ENCODE measurements around the gene GPSM1.

DNA sequence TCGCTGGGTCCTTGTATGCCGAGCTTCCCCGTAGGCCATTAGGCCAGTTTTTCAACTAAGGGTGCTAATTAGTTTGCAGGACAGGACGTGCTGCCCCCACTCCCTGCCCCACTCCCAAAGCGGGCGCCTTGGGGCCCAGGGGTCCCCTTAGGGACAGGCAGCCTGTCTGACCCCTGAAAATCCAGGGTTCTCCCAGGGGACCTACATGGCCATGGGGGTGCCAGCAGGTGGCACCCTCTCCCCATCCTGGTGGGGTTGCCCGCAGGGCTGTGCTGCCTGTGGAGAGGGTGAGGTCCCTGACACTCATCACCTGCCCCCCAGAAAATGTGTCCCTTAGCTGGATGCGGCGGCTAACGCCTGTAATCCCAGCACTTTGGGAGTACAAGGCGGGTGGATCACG, 14.9 kb upstream of the GPSM1 start:
- TF ChIP-seq, protein P1, sequence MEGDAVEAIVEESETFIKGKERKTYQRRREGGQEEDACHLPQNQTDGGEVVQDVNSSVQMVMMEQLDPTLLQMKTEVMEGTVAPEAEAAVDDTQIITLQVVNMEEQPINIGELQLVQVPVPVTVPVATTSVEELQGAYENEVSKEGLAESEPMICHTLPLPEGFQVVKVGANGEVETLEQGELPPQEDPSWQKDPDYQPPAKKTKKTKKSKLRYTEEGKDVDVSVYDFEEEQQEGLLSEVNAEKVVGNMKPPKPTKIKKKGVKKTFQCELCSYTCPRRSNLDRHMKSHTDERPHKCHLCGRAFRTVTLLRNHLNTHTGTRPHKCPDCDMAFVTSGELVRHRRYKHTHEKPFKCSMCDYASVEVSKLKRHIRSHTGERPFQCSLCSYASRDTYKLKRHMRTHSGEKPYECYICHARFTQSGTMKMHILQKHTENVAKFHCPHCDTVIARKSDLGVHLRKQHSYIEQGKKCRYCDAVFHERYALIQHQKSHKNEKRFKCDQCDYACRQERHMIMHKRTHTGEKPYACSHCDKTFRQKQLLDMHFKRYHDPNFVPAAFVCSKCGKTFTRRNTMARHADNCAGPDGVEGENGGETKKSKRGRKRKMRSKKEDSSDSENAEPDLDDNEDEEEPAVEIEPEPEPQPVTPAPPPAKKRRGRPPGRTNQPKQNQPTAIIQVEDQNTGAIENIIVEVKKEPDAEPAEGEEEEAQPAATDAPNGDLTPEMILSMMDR (IDR thresholded peaks at IDR 0.05; ENCODE audit: borderline replicate concordance, extremely low read depth, low read length, poor library complexity, severe bottlenecking), result peak; percentile 69
- TF ChIP-seq EZH2 (IDR thresholded peaks at IDR 0.05; ENCODE audit: borderline replicate concordance, low read depth, low read length, severe bottlenecking), result no peak

Measured in DND-41 (cell line).